CD4-positive, alpha-beta T cell treated with Interleukin-1 beta for 1 hour (primary cell): ENCODE measurements around the gene CNTNAP2.

Experiments
- DNase-seq, 2 donors: peaks; one replicate each; pipeline ENCODE4 v3.0.0-alpha.2; 2020 to 2022

CNTNAP2 gene

GRCh38 chr7:147810269-147810668 lies 1693.7 kb downstream of the CNTNAP2 start:
- no peak for DNase-seq

DNA sequence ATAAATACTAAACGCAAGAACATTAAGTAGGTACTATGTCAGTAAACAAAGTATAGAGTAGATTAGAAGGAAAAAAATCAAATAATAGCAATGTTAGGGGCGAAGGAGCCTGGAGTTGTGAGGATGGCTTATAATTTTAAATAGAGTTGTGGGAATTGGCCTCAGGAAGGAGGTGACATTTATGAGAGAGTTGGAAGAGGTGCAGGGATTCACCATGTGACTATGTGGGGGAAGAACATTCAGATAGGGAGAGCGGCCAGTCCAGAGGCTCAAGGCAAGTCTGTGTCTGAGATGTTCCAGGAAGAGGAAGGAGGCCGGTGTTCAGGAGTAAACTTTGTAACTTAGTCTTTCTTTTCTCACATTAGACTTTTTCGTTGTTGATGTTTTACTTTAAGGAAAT lies 1695.3 kb downstream of the CNTNAP2 start:
- DNase-seq = no peak

DNA sequence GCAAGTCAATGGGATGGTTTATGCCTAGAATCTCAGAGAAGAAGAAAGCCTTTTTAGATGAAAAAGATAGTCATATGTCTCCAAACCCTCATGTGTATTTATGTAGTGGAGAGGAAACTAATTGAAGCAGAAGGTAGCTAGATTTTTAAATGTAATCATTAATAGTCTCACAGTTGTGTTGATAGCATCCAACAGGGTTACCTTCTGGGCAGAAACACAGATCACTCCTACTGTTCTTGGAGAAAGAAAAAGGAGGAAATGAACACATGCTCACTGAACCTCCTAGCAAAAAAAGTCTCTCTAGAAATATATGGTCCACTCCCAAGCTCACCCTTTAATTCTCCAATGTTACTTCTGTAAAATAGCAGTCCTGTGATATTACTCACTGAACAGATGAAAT lies 1696.7 kb downstream of the CNTNAP2 start:
- DNase-seq = no peak

DNA sequence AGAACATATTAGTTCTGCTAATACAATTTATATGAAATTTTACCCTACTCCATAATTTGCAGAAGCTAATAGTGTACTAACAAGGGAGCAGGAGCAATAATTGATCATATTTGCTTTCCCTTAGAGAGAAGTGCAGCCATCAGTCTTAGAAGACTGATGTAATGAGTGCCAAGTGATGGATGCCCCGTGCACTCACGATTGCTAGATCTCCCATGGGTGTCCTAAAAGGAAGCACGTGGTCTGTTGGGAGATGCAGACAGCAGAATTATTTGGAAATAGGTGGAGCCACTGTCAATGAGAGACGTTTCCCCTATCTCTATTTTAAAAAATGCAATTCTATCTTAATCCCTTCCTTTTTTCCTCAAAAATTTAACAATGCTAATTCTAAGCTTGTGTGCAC lies 1701.7 kb downstream of the CNTNAP2 start:
- no peak for DNase-seq

DNA sequence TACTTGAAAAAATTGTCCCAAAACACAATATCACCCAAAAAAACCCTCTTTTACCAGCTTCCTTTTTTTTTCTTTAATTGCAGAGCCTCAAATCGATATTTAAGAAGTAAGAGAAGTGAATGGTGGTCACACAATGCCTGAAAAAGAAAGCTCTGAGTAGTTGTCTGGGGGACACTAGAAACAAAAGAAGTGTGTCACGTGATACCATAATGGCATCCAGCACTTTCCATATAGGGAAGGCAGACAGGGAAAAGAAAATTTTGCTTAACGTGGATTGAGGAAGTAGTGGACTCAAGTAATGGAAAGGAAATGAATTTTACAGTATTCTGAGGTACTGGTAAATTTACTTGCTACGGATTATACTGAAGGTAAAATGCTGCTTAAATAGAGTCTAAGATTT lies 1708.1 kb downstream of the CNTNAP2 start:
- no peak for DNase-seq

GRCh38 chr7:147829016-147829415 lies 1712.4 kb downstream of the CNTNAP2 start:
- no peak for DNase-seq

DNA sequence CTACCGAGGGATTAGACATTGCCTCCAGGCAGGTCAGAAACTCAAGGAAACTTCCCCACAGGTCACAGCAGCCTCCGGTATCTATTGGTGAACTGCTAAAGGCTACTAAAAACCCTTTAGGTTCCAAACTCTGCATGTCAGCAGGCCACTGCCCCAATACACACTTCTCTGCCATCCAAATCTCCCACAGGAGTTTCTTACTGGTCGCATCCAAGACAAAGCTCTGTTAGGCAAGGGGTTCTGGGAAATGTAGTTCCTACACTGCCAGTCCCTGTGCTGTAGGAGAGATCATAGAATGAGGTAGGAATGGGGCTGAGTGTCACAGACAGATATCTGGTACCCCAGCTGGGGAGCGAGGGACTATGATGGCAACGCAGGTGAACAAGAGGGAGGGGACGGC lies 1717.0 kb downstream of the CNTNAP2 start:
- no peak for DNase-seq

DNA sequence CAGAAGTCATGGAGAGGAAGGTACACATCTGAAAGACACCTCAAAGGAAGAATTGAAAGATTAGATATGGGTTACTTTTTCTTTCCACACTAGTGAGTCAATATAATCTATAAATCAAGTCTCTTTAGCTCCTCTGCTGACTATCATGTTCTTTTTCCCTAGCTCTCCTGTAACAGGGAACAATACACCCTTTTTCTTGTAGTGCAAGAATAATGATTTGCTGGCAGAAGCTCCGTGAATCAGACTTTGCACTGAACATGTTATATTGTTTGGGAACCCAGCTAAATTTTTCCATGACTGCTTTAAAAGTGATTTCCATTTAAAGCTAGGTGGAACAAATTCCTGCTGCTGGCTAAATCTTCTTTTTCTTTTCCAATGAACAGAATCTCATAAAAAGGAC lies 1717.4 kb downstream of the CNTNAP2 start:
- DNase-seq = no peak

DNA sequence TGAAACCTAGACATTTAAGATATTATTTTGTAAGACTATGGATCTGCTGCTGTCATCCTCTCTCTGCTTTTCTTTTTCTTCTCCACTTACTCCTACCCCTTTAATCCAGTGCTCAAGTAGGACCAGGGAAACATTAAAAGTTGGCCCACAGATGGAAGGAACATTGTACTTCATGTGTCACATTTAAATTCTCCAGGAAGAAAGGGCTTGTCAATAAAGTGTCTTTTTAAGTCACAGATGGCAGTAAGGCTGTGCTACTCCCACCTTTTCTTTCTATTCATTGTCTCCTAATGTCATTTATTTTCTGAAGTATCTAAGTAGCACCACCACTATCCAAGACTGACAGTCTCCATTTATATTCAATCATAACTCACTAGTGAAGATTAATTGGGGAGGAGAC lies 1736.2 kb downstream of the CNTNAP2 start:
- no peak for DNase-seq

DNA sequence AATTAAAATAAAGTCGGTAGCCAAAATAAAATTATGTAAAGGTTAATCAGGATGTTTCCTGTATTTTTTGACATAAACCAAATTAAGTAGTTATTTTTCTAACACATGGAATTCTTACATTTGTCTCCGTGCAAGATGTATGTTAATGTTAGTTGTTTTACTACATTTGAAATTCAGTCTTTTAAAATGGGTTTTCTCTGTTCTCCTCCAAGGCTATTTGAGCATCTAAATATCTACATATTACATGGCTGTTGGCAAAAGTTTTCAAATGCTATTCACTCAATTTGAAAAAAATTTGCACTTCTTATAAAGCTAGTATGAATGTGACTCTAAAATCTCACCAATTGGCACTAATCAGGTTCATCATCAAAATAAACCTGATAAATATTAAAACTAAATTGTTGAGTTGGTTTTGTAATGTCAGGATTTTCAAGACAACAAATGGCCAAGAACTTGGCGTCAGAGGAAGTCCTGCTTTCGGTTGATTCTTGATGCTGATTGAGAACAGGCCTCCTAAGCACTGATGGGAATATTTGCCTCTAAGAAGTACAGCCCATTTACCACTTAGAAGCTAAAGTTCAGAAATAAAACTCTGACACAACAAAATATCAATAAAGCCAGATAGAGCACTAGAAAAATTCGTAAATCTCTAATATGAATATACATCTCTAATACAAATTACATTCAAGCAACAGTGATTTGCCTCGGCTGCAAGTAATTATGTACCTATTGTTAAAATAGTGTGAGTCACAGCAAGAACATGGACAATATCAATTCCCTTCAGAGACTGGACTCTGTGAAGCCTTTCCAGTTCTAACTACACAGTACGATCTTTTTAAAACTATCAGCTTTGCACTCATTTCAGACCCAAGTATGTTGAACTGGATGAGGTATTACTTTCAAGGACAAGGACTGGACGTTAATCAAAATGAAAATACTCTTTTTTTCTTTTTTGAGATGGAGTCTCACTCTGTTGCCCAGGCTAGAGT lies 1740.8 kb downstream of the CNTNAP2 start:
- DNase-seq = no peak

GRCh38 chr7:147858421-147858820 lies 1741.8 kb downstream of the CNTNAP2 start:
- no peak for DNase-seq

DNA sequence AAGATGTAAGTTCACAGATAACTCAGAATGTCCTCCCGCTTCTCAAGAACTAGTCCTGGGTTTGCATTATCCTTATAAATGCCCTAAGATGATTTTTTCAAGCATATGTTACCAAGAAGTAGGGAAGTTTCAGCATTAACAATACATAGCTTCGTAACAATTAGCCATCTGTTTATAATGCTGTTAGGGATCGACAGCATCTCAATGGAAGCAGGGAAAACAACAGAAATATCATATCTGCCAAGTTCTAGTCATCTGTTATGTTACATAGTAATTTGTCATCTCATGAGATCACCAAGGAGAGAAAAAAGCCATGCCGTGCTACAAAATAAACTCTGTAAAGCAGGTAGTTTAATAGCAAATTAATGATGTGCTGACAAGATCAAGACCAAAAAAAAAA lies 1742.4 kb downstream of the CNTNAP2 start:
- no peak for DNase-seq

DNA sequence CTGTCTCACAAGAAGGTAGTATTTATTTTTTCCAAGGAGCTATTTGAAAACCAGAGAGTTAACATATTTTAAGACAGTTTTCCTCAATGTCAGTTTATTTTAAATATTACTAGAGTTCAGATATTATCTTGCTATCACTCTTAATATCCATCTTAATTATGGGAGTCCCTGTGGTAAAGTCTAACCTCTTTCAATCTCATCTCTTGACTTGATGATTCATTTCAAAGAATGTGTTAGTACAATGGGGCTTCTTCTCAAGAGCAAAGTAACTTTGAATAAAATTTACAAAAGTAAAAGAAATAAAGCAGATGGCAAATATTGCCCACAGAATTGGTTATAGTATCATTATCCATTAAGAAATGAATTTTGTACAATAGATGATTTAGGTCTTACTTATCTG lies 1742.9 kb downstream of the CNTNAP2 start:
- no peak for DNase-seq

DNA sequence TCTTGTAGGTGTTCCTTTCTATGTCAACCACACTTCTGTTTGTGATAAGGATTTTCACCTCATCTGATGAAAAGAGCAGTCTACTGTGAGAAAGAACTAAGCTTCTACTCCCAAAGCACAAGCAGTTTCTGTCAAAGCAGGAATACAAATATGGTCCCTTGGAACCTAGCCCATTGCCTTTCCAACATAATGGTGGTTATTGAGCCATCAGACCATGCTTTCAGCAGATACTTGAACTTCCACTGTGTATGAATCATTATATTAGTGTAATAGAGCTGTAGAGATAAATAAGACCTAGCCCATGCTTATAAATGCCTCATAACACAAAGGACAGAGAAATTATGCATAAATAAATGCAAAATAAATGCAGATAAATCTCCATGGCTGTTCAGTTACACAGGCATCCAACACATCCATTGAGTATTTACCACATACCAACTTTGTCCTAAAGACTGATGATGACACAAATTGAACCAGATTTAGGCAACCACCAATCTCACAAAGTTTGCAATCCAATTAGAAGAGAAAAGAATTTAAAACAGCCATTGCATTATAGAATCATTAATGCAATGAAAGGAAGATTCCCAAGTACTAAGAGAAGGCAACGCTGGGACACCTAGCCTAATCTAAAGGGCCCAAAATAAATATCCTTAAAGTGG lies 1744.6 kb downstream of the CNTNAP2 start:
- no peak for DNase-seq

GRCh38 chr7:147861945-147862344 lies 1745.3 kb downstream of the CNTNAP2 start:
- no peak for DNase-seq

- no peak for DNase-seq
These were observed 1752.9 kb downstream of the CNTNAP2 start for GRCh38 chr7:147869456-147869855.

GRCh38 chr7:147878912-147879661 lies 1762.5 kb downstream of the CNTNAP2 start:
- no peak for DNase-seq

DNA sequence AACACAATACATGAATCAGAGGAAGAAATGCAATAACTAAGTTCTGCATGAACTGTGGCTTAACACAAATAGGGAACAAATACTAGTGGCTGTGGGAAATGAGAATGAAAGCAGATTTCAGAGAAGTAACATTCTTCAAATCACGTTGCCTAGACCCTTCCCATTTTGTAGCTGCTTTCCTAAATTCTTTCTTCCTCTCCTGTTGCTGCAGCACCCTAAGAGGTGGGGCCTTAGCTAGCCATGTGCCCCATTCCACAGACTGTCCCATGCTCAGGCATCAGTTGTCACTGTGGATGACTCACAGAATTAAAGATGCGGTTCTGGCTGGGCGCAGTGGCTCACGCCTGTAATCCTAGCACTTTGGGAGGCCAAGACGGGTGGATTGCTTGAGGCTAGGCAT lies 1769.3 kb downstream of the CNTNAP2 start:
- DNase-seq = no peak

DNA sequence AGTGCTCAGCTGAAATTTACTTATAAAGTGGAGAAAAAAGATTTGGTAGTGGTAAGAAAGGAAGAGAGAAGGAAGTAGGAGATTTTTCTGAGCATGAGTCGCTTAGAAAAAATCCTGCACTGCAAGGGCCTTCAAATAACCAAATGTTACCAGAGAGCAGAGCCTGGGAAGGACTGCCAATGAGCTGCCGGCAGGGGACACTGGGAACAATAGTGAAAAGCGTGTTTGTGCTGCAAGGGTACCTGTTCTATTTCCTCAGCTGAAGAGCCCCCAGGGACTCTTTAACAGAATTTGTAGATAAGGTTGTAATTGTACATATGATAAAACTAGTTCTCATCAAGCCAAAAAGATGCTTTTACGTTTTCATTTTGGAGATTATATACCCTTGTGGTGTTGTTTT lies 1777.7 kb downstream of the CNTNAP2 start:
- DNase-seq = no peak

DNA sequence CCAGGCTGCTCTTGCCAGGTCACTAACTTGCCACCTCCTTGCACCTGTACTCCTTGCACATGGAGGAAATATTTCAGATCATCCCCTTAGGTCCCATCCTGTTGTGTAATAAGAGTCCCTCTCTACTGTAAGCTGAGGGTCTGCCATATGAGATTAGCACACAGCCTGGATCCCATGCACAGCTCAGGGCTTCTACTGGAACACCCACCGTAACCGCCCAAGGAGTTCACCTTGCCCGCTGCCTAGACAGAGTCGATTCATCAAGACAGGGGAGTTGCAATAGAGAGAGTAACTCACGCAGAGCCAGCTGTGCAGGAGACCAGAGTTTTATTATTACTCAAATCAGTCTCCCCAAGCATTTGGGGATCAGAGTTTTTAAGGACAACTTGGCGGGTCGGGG lies 1779.5 kb downstream of the CNTNAP2 start:
- DNase-seq = no peak

- DNase-seq = no peak
These were observed 1787.1 kb downstream of the CNTNAP2 start for GRCh38 chr7:147903536-147904218.

DNA sequence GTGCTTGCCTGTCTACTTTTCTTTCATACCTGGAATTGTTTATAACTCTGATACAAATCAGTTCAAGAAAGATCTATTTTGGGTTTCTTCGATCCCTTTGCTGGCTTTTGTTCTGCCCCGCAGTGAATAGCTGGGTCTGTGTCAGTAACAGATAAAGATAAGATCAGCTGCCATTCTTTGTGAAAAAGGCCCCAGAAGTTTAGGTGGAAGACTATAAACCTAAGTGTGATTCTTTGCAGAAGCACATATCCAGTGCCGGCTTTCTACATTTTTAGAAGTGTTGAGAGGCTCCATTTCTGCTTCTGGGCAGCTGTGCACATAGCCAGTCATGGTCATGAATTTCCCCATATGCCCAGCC lies 1787.6 kb downstream of the CNTNAP2 start:
- DNase-seq = no peak
